A204.1 (cell line): Measurements from ENCODE around the gene RBM18.

Experiments
- FAIRE-seq: peaks from 2 replicates; lab custom pipeline; 2012; peaks lifted over from hg19 to GRCh38; lab: Jason Lieb, UNC

The RBM18 gene

DNA sequence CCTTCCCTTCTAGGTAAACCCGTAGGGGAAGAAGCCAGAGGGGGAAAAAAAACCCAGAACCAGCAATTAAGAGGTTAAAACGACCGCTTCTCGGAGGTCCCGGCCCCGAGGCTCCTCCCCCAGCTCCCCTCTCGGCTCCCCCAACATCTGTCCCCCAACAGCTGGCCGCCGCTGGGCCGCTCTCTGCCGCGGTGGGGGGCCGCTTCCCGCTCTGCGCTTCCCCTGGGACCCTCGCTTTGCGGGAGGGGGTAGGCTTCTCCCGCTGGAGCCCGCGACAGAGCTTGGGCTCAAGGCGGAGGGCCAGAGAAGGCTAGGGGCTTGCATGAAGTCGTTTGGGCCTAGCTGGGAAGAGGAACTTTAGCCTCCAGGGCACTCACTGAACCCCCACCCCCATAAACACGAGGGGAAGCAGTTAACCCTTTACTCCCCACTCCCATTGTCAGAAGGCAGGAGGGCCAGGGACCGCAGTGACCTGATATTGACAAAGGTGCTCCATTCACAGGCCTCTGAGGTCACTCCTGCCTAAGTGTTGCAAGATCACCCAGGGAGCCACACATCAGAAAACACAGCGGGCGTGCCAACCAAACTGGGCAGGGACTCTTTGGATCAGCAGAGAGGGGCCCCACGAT is 43.3 kb downstream of the RBM18 start:
- no peak for FAIRE-seq

DNA sequence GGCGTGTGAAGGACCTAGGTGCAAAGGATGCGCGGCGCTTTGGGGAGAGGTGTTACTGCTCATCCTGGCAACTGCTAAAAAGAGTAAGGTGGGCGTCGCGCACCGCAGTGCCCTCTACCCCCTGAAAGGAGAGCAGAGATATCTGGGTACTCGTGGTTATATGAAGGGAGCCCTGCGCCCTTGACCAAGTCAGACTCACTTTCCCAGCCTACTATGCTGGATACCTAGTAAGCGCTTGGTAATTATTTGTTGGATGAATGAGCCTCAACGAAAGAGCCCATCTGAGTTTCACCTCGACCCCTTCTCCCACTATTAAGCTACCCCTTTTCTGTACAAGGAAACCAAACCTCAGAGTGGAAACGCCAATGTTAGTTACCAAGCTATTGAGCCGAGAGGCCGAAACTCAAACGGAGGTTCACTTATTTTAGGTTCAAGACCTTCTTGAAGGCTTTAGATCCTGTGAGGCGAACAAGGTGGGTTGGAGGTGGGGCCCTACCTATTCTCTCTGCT is 43.9 kb downstream of the RBM18 start:
- FAIRE-seq, result no peak

- FAIRE-seq, result no peak
Measured at GRCh38 chr9:122219856-122220672, 44.6 kb downstream of the RBM18 start.

DNA sequence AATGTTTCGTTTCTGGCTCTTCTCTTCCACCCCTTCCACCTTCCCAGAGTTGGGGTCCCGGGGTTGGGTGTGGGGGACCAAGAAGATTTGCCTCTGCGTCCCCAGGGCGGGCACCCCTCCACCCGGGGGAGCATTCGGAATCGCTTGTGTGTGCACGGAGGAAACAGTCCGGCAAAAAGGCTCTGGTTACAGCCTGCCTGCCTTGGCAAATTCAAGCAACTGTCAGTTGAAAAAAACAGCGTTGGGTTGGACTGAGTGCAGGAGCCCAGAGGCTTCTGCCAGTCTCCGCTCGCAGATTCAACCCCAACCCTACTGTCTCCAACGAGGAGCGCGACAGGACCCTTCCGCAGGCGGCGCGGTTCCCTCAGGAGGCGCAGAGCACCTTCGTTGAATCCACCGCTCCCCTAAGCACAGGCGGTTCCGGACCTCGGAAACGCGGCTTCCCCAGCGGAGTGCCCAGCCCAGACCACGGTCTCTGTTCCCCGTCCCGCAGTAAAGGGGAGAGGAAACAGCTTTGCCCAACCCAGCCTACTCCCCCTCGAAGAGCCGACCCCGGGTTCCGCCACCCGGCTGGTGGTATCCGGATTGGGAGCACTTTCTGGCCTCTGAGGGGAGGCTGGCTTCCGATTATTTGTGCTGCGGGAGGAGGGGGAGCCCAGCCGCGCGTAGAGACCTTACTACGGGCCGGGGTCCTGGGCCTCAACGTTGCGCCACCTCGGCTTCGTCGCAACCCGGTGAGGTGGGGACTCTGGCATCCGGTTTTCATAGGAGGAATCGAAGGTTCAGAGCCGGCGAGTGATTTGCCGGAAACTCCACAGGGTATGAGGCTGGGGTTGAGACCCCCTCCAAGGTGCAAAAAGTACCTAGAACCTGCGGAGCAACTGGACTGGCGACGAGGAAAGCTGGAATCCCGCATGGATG is 45.4 kb downstream of the RBM18 start:
- no peak for FAIRE-seq

GRCh38 chr9:122218071-122218934 is 46.3 kb downstream of the RBM18 start:
- FAIRE-seq, result no peak

- no peak for FAIRE-seq
Measured at GRCh38 chr9:122217640-122218039, 47.0 kb downstream of the RBM18 start.

GRCh38 chr9:122216798-122217418 is 47.7 kb downstream of the RBM18 start:
- FAIRE-seq, result no peak

GRCh38 chr9:122216138-122216797 is 48.4 kb downstream of the RBM18 start:
- FAIRE-seq, result no peak

GRCh38 chr9:122215663-122216062 is 49.0 kb downstream of the RBM18 start:
- FAIRE-seq, result no peak

GRCh38 chr9:122214507-122214906 is 50.1 kb downstream of the RBM18 start:
- no peak for FAIRE-seq

DNA sequence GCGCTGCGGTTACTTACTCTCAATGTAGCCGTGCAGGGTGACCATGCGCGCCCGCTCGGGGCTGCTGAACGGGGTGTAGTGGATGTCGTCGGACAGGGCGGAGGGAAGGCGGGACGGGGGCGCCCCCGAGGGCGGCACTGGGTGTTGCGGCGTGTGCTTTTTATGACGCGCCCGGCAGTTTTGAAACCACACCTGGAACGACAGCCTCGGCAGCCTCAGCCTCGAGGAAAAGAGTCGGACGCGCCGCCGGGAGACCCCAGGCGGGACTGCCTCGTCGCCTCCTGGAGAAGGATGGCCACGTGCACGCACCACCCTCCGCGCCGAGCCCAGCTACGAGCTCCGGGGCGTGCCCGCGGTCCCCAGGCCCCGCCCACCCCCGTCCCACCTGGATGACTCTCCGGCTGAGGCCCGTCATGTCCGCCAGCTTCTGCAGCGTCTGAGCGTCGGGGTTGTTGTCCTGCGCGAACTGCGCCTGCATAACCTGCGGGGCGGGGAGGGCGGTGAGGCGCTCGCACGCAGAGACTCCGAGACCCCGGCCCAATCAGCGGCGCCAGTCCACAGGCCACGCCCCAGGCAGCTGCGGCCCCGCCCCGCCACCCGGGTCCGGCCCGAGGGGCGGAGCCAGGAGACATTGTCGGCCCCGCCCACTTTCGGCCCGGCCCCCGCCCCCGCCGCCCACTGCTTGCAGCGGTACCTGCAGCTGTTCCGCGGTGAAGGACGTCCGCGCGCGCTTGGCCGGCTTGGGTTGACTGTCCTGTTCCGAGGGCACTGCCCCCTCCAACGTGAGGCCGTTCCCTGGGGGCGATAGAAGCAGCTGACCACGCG is 50.8 kb downstream of the RBM18 start:
- no peak for FAIRE-seq

DNA sequence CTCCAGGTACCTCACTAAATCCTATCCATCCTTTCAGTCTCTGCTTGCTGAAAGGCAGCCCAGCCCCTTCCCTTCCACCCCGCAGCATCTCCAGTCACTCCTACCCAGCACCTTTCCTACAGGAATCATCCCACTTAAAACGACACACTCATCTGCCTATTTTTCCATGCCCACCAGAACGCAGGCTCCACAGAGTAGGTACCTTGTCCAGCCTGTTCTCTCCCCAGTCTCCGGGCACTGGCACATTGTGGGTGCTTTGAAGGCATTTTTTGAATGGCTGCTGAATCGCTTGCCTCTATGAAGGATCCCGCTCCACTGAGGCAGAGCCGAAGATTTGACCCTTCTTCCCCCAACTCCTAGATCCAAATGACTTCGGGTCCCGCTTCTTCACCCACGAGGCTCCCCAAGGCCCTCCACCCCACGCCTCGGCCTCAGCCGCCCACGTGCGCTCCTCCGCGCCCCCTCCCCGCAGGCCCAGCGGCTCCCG is 51.5 kb downstream of the RBM18 start:
- FAIRE-seq, result no peak

GRCh38 chr9:122212473-122213004 is 52.1 kb downstream of the RBM18 start:
- no peak for FAIRE-seq

GRCh38 chr9:122209451-122209850 is 55.2 kb downstream of the RBM18 start:
- no peak for FAIRE-seq

DNA sequence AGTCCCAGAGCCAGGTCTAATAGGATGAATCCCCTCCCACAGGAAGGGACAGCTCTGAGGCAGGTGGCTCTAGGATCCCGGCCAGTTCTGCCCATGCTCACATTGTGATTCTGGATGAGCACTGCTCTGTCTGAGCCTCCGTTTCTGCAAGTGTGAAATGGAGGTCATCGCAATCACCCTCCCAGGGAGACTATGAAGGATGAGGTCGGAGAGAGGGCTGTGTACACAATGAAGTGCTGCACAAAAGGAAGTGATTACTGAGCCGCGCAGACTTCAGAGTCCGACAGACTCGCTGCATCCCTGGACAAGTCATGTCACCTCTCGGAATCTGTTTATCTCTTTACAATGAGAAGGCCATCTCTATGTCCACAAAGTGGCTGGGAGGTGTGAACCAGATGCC is 57.5 kb downstream of the RBM18 start:
- FAIRE-seq, result no peak

- no peak for FAIRE-seq
Measured at GRCh38 chr9:122206118-122207046, 58.3 kb downstream of the RBM18 start.

- no peak for FAIRE-seq
Measured at GRCh38 chr9:122205176-122205575, 59.5 kb downstream of the RBM18 start.

DNA sequence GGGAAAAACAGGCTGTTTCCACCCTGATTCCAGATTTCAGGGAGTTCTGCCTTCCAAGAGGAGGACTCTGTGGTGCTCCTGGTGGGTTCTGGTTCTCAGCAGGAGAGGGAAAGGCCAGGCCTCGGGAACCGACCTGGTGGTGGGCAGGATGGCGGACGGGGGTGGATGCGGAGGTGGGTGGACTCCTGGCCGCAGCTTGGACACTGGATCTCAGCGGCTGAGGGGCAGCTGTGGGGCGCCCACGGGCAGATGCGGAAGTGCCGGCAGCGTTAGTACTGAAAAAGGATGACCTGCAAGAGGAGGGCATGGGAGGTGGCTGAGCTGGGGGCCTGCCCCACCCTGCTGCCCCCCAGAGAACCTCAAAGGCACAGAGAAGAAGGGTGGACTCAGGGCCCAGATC is 60.1 kb downstream of the RBM18 start:
- FAIRE-seq, result no peak
